Mesendoderm (in vitro differentiated cells): ENCODE measurements around the gene TAF1L. TPM values are rescaled to one million over a fixed set of nuclear protein-coding genes. Genes with fewer than 3 reads are reported as not detected.

ENCODE experiments used
- DNase-seq: peaks from one replicate; pipeline ENCODE4 v3.0.0; 2013
- H2AK5ac ChIP-seq: 2 replicates; pipeline ENCODE4 v1.6.1; 2013; ENCODE audit warnings: low read length, inconsistent platforms
- H2BK120ac ChIP-seq: 2 replicates; pipeline ENCODE4 v1.6.1; 2013; ENCODE audit warnings: low read depth, mild to moderate bottlenecking, low read length, moderate library complexity, mixed read lengths
- H2BK15ac ChIP-seq: replicated peaks from 2 replicates; pipeline ENCODE4 v1.6.1; 2013; ENCODE audit warnings: low read depth, mild to moderate bottlenecking, moderate library complexity
- H2BK5ac ChIP-seq: 2 replicates; pipeline ENCODE4 v1.6.1; 2013; ENCODE audit warnings: low read length, inconsistent platforms
- H3K18ac ChIP-seq: 2 replicates; pipeline ENCODE4 v1.6.1; 2013; ENCODE audit warnings: mild to moderate bottlenecking, low read length, mixed read lengths
- H3K23ac ChIP-seq: one replicate; pipeline ENCODE4 v1.6.1; 2013; ENCODE audit warnings: low read length
- H3K27ac ChIP-seq: 2 replicates; pipeline ENCODE4 v1.5.1; 2013; ENCODE audit warnings: low read depth, mild to moderate bottlenecking, inconsistent platforms, low read length, moderate library complexity
- H3K27me3 ChIP-seq: 2 replicates; pipeline ENCODE4 v1.6.1; 2013; ENCODE audit warnings: low read length, control low read depth, mild to moderate bottlenecking, inconsistent platforms; ENCODE audit not compliant: insufficient read depth, poor library complexity
- H3K36me3 ChIP-seq: 2 replicates; pipeline ENCODE4 v1.6.1; 2013; ENCODE audit warnings: low read length, inconsistent platforms; ENCODE audit not compliant: control insufficient read depth, insufficient read depth
- H3K4ac ChIP-seq: one replicate; pipeline ENCODE4 v1.6.1; 2013; ENCODE audit warnings: low read depth, mild to moderate bottlenecking, low read length, moderate library complexity
- H3K4me1 ChIP-seq: 2 replicates; pipeline ENCODE4 v1.6.1; 2013; ENCODE audit warnings: low read depth, low read length, inconsistent platforms; ENCODE audit not compliant: control insufficient read depth
- H3K4me2 ChIP-seq: 2 replicates; pipeline ENCODE4 v1.6.1; 2013; ENCODE audit warnings: low read length
- H3K4me3 ChIP-seq: 2 replicates; pipeline ENCODE4 v1.5.1; 2013; ENCODE audit warnings: mild to moderate bottlenecking, low read length
- H3K56ac ChIP-seq: one replicate; pipeline ENCODE4 v1.6.1; 2013; ENCODE audit warnings: low read length
- H3K79me1 ChIP-seq: 2 replicates; pipeline ENCODE4 v1.6.1; 2013; ENCODE audit warnings: low read length, inconsistent platforms
- H3K79me2 ChIP-seq: 2 replicates; pipeline ENCODE4 v1.6.1; 2013; ENCODE audit warnings: mild to moderate bottlenecking, low read length; ENCODE audit not compliant: control insufficient read depth, insufficient read depth
- H3K9ac ChIP-seq: 2 replicates; pipeline ENCODE4 v1.6.1; 2013; ENCODE audit warnings: low read length, inconsistent platforms
- H4K5ac ChIP-seq: one replicate; pipeline ENCODE4 v1.6.1; 2013; ENCODE audit warnings: low read length
- H4K8ac ChIP-seq: one replicate; pipeline ENCODE4 v1.6.1; 2013; ENCODE audit warnings: low read depth, mild to moderate bottlenecking, control low read depth, low read length, moderate library complexity
- WGBS: extraction: QIAGEN DNeasy Blood & Tissue Kit; methylation state at CpG from one replicate; pipeline ENCODE4 v1.1.7; 2013; ENCODE audit warnings: low lambda C conversion rate, missing lambda C conversion rate; ENCODE audit not compliant: insufficient coverage; ENCODE audit errors: extremely low coverage; 5-methylcytosine and 5-hydroxymethylcytosine counted together
- polyA plus RNA-seq, 2 experiments: library from polyadenylated mRNA; stranded (reverse); fragments of 200-250 nt; gene quantifications; one replicate each; pipeline ENCODE4 v1.2.3, GENCODE V29; 2013

TAF1L gene, protein sequence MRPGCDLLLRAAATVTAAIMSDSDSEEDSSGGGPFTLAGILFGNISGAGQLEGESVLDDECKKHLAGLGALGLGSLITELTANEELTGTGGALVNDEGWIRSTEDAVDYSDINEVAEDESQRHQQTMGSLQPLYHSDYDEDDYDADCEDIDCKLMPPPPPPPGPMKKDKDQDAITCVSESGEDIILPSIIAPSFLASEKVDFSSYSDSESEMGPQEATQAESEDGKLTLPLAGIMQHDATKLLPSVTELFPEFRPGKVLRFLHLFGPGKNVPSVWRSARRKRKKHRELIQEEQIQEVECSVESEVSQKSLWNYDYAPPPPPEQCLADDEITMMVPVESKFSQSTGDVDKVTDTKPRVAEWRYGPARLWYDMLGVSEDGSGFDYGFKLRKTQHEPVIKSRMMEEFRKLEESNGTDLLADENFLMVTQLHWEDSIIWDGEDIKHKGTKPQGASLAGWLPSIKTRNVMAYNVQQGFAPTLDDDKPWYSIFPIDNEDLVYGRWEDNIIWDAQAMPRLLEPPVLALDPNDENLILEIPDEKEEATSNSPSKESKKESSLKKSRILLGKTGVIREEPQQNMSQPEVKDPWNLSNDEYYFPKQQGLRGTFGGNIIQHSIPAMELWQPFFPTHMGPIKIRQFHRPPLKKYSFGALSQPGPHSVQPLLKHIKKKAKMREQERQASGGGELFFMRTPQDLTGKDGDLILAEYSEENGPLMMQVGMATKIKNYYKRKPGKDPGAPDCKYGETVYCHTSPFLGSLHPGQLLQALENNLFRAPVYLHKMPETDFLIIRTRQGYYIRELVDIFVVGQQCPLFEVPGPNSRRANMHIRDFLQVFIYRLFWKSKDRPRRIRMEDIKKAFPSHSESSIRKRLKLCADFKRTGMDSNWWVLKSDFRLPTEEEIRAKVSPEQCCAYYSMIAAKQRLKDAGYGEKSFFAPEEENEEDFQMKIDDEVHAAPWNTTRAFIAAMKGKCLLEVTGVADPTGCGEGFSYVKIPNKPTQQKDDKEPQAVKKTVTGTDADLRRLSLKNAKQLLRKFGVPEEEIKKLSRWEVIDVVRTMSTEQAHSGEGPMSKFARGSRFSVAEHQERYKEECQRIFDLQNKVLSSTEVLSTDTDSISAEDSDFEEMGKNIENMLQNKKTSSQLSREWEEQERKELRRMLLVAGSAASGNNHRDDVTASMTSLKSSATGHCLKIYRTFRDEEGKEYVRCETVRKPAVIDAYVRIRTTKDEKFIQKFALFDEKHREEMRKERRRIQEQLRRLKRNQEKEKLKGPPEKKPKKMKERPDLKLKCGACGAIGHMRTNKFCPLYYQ (N-terminal part only)
- under 0.01 TPM for polyA plus RNA-seq (2013, experiment 1 of 2)
- polyA plus RNA-seq (2013, experiment 2 of 2): 0.01 TPM

DNA sequence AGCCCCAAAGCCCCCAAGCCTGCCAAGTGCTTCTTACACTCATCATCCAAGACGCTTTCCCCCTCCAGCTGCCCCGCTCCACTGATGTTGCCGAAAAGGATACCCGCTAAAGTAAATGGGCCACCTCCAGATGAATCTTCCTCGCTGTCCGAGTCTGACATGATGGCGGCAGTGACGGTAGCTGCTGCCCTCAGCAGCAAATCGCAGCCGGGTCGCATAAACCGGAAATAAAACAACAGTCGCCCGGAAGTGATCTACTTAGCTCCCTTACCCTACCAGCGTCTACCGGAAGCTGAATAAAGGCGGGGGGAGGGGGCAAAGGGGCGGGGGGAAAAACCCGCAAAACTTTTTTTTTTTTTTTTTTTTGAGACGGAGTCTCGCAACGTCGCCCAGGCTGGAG, at the start of gene TAF1L:
Gene TAF1L (minus strand): TSS at position 308 of the 400 bp plus-strand sequence. CDS start 90 bp downstream, at position 218.
- WGBS: no CpG with 5 or more reads among the region's 23 CpGs
- H3K23ac ChIP-seq: no peak within 1 kb of the TSS

DNA sequence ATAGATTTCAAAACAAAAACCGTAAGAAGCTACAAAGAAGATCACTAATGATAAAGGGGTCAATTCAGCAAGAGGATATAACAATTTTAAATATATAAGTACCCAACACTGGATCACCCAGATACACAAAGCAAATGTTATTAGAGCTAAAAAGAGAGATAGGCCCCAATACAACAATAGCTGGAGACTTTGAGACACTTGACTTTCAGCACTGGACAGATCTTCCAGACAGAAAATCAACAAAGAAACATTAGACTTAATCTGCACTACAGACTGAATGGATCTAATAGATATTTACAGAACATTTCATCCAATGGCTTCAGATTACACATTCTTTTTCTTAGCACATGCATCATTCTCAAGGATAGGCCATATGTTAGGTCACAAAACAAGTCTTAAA, 46.3 kb upstream of the TAF1L start:
- no peak overlapping the region for H3K9ac ChIP-seq
- no peak for DNase-seq
- H3K79me1 ChIP-seq: no peaks in the 10 kb centered on the region
- H2BK120ac ChIP-seq: no peak overlapping the region
- H3K27ac ChIP-seq: no peak overlapping the region
- H3K56ac ChIP-seq: no peak overlapping the region
- no peak overlapping the region for H2AK5ac ChIP-seq
- H3K23ac ChIP-seq: no peak overlapping the region
- no peak overlapping the region for H3K4ac ChIP-seq
- H3K36me3 ChIP-seq: no peaks in the 10 kb centered on the region
- H4K5ac ChIP-seq: no peak overlapping the region
- no peak overlapping the region for H3K18ac ChIP-seq
- no peak overlapping the region for H4K8ac ChIP-seq
- H3K4me1 ChIP-seq: no peaks in the 10 kb centered on the region
- H3K4me2 ChIP-seq: no peak overlapping the region
- no peak overlapping the region for H3K4me3 ChIP-seq
- H2BK5ac ChIP-seq: no peak overlapping the region
- H3K27me3 ChIP-seq: no peaks in the 10 kb centered on the region
- no peaks in the 10 kb centered on the region for H3K79me2 ChIP-seq
- no CpG with 5 or more reads among the region's 1 CpG for WGBS
- no peak overlapping the region for H2BK15ac ChIP-seq

More for the DNA sequence above, at the start of gene TAF1L:
- H3K4ac ChIP-seq: no peak within 1 kb of the TSS
- no peak within 1 kb of the TSS for H4K8ac ChIP-seq
- H3K27me3 ChIP-seq: no peaks in the 10 kb centered on the region
- no peak within 1 kb of the TSS for H2AK5ac ChIP-seq
- no peak within 1 kb of the TSS for H2BK120ac ChIP-seq
- H3K4me1 ChIP-seq: no peaks in the 10 kb centered on the region
- H3K79me2 ChIP-seq: no peaks in the 10 kb centered on the region
- H3K4me2 ChIP-seq: no peak within 1 kb of the TSS
- H4K5ac ChIP-seq: no peak within 1 kb of the TSS
- no peaks in the 10 kb centered on the region for H3K36me3 ChIP-seq
- no peak within 1 kb of the TSS for H2BK15ac ChIP-seq
- no peak within 1 kb of the TSS for H3K18ac ChIP-seq
- no peaks in the 10 kb centered on the region for H3K79me1 ChIP-seq
- no peak for DNase-seq
- no peak within 1 kb of the TSS for H3K56ac ChIP-seq
- no peak within 1 kb of the TSS for H3K4me3 ChIP-seq
- no peak within 1 kb of the TSS for H3K9ac ChIP-seq
- no peak within 1 kb of the TSS for H2BK5ac ChIP-seq
- H3K27ac ChIP-seq: no peak within 1 kb of the TSS

DNA sequence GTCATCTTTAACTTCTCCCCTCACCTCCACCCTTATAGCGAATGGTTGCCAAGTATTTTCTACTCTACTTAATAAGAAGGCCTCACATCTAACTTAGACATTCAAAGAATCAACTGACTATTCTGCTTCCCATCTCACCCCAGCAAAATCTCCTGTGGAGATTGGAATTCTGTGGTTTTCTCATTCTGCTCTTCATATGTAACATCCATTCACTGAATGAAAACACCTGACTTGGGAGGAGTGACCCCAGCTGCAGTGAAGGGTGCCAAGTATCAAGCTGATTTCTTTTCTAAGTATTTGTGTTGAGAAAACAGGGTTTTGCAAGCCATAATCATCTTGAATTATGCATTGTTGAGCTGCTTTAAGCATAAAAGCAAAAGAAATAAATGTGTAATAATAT, 42.5 kb upstream of the TAF1L start:
- H3K79me1 ChIP-seq: no peaks in the 10 kb centered on the region
- H3K4ac ChIP-seq: no peak overlapping the region
- H3K27me3 ChIP-seq: no peaks in the 10 kb centered on the region
- WGBS: no CpG with 5 or more reads among the region's 1 CpG
- DNase-seq: no peak
- H2BK15ac ChIP-seq: no peak overlapping the region
- H2AK5ac ChIP-seq: no peak overlapping the region
- H3K4me3 ChIP-seq: no peak overlapping the region
- no peak overlapping the region for H3K9ac ChIP-seq
- no peak overlapping the region for H2BK5ac ChIP-seq
- no peak overlapping the region for H3K18ac ChIP-seq
- no peak overlapping the region for H3K27ac ChIP-seq
- no peaks in the 10 kb centered on the region for H3K36me3 ChIP-seq
- H4K8ac ChIP-seq: no peak overlapping the region
- no peak overlapping the region for H2BK120ac ChIP-seq
- H4K5ac ChIP-seq: no peak overlapping the region
- no peak overlapping the region for H3K4me2 ChIP-seq
- no peak overlapping the region for H3K23ac ChIP-seq
- H3K4me1 ChIP-seq: no peaks in the 10 kb centered on the region
- no peak overlapping the region for H3K56ac ChIP-seq
- no peaks in the 10 kb centered on the region for H3K79me2 ChIP-seq

DNA sequence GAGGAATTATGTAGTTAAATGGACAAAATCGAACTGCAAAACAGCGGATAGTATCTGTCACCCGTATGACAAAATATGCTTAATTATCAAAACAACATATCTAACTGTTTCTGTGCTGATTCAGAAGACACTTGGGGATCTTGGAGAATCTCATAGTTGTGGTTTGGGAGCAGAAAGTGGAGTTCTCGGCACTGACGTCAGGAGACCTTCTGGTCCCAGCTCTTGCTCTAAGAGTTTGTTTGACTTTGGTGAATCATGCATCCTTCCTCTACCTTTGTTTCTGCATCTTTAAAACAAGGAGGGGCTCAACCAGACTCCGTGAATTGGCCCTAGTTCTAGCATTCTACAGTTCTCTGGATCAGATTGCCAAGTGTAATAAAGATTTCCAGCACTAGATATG, 37.0 kb upstream of the TAF1L start:
- H3K27me3 ChIP-seq: no peaks in the 10 kb centered on the region
- DNase-seq: no peak
- no peak overlapping the region for H2BK15ac ChIP-seq
- no peak overlapping the region for H3K4me2 ChIP-seq
- no peak overlapping the region for H4K8ac ChIP-seq
- H3K79me1 ChIP-seq: no peaks in the 10 kb centered on the region
- no peak overlapping the region for H2BK120ac ChIP-seq
- no peak overlapping the region for H2BK5ac ChIP-seq
- H3K4ac ChIP-seq: no peak overlapping the region
- H3K18ac ChIP-seq: no peak overlapping the region
- H4K5ac ChIP-seq: no peak overlapping the region
- H3K9ac ChIP-seq: no peak overlapping the region
- no peaks in the 10 kb centered on the region for H3K79me2 ChIP-seq
- H3K23ac ChIP-seq: no peak overlapping the region
- H3K56ac ChIP-seq: no peak overlapping the region
- no CpG with 5 or more reads among the region's 6 CpGs for WGBS
- H2AK5ac ChIP-seq: no peak overlapping the region
- H3K4me1 ChIP-seq: no peaks in the 10 kb centered on the region
- H3K36me3 ChIP-seq: no peaks in the 10 kb centered on the region
- no peak overlapping the region for H3K27ac ChIP-seq
- no peak overlapping the region for H3K4me3 ChIP-seq

DNA sequence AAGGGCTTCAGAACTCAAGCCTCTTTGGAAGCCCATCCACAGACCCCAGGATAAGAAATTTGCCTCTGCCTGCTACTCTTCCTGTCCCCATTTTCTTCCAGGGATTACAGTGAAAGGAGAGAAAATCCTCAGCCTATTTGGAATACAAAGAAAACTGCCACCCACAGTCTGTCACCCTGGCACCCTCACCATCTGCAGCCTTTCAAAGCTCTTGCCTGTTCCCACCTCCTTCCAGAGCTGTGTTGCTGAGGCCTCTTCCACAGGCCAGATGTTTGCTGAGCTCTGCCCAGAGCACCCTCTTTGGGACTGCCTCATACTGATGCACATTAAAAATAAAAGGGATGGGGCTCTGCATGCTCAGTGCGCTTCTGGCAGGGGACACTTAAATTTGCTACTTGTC, 35.9 kb upstream of the TAF1L start:
- no peak overlapping the region for H4K8ac ChIP-seq
- DNase-seq: peak; percentile 2
- no peak overlapping the region for H3K4me2 ChIP-seq
- no peak overlapping the region for H2BK120ac ChIP-seq
- H3K79me2 ChIP-seq: no peaks in the 10 kb centered on the region
- no peak overlapping the region for H3K9ac ChIP-seq
- no peak overlapping the region for H4K5ac ChIP-seq
- H3K4me1 ChIP-seq: no peaks in the 10 kb centered on the region
- H3K79me1 ChIP-seq: no peaks in the 10 kb centered on the region
- WGBS: no CpG with 5 or more reads among the region's 1 CpG
- H2BK15ac ChIP-seq: no peak overlapping the region
- no peak overlapping the region for H3K4me3 ChIP-seq
- no peak overlapping the region for H3K18ac ChIP-seq
- H3K27ac ChIP-seq: no peak overlapping the region
- H3K36me3 ChIP-seq: no peaks in the 10 kb centered on the region
- no peaks in the 10 kb centered on the region for H3K27me3 ChIP-seq
- H3K56ac ChIP-seq: no peak overlapping the region
- no peak overlapping the region for H3K23ac ChIP-seq
- H2AK5ac ChIP-seq: no peak overlapping the region
- H2BK5ac ChIP-seq: no peak overlapping the region
- H3K4ac ChIP-seq: no peak overlapping the region
